ENCODE results near the gene P2RX6.
"Not testable (repeated sequence)": the region's sequence is repeated elsewhere in the genome, so short reads cannot be mapped to it uniquely, and the experiment has no call there.

The P2RX6 gene

GRCh38 chr22:21041937-21042336 is 27.0 kb downstream of the P2RX6 start:
- in situ Hi-C loops (cut with HindIII; ENCODE audit: low pct_unique_long_range_greater_than_20kb, low sequenced_read_pairs) = no loop called here
- no peak for TF ChIP-seq JUND (IDR thresholded peaks at IDR 0.05; ENCODE audit: low read depth)
- no peak for DNase-seq (ENCODE audit: low read depth in 1 of 2, low spot score in 1 of 2)

- DNase-seq (ENCODE audit: low read depth in 1 of 2, low spot score in 1 of 2) = no peak
- TF ChIP-seq JUND (IDR thresholded peaks at IDR 0.05; ENCODE audit: low read depth) = no peak
- in situ Hi-C loops (cut with HindIII; ENCODE audit: low pct_unique_long_range_greater_than_20kb, low sequenced_read_pairs) = no loop called here
Measured at GRCh38 chr22:21042978-21043859, 28.3 kb downstream of the P2RX6 start.

- no peak for DNase-seq (ENCODE audit: low read depth in 1 of 2, low spot score in 1 of 2)
- in situ Hi-C loops (cut with HindIII; ENCODE audit: low pct_unique_long_range_greater_than_20kb, low sequenced_read_pairs) = no loop called here
- TF ChIP-seq JUND (IDR thresholded peaks at IDR 0.05; ENCODE audit: low read depth) = no peak
Measured at GRCh38 chr22:21043860-21044535, 29.0 kb downstream of the P2RX6 start.

GRCh38 chr22:21044931-21045584 is 30.1 kb downstream of the P2RX6 start:
- no peak for DNase-seq (ENCODE audit: low read depth in 1 of 2, low spot score in 1 of 2)
- no peak for TF ChIP-seq JUND (IDR thresholded peaks at IDR 0.05; ENCODE audit: low read depth)
- in situ Hi-C loops (cut with HindIII; ENCODE audit: low pct_unique_long_range_greater_than_20kb, low sequenced_read_pairs) = no loop called here

- in situ Hi-C loops (cut with HindIII; ENCODE audit: low pct_unique_long_range_greater_than_20kb, low sequenced_read_pairs) = no loop called here
- TF ChIP-seq JUND (IDR thresholded peaks at IDR 0.05; ENCODE audit: low read depth) = no peak
- DNase-seq (ENCODE audit: low read depth in 1 of 2, low spot score in 1 of 2) = peak; percentile 86 to 93
Measured at GRCh38 chr22:21045585-21046294, 30.8 kb downstream of the P2RX6 start, which contains the start of gene LRRC74B. TSS of gene LRRC74B (plus strand) at chr22:21045946. CDS start at chr22:21045987, 41 bp downstream.

GRCh38 chr22:21047035-21047661 is 32.2 kb downstream of the P2RX6 start:
- in situ Hi-C loops (cut with HindIII; ENCODE audit: low pct_unique_long_range_greater_than_20kb, low sequenced_read_pairs) = no loop called here
- DNase-seq (ENCODE audit: low read depth in 1 of 2, low spot score in 1 of 2) = no peak
- TF ChIP-seq JUND (IDR thresholded peaks at IDR 0.05; ENCODE audit: low read depth) = no peak

- no peak for TF ChIP-seq JUND (IDR thresholded peaks at IDR 0.05; ENCODE audit: low read depth)
- in situ Hi-C loops (cut with HindIII; ENCODE audit: low pct_unique_long_range_greater_than_20kb, low sequenced_read_pairs) = no loop called here
- no peak for DNase-seq (ENCODE audit: low read depth in 1 of 2, low spot score in 1 of 2)
Measured at GRCh38 chr22:21047730-21048129, 32.8 kb downstream of the P2RX6 start.

GRCh38 chr22:21048448-21048847 is 33.5 kb downstream of the P2RX6 start:
- in situ Hi-C loops (cut with HindIII; ENCODE audit: low pct_unique_long_range_greater_than_20kb, low sequenced_read_pairs) = not testable (repeated sequence)

GRCh38 chr22:21048965-21049364 is 34.0 kb downstream of the P2RX6 start:
- DNase-seq (ENCODE audit: low read depth in 1 of 2, low spot score in 1 of 2); in situ Hi-C loops (cut with HindIII; ENCODE audit: low pct_unique_long_range_greater_than_20kb, low sequenced_read_pairs): not testable (repeated sequence)

More at GRCh38 chr22:21048448-21048847, 33.5 kb downstream of the P2RX6 start:
- DNase-seq (ENCODE audit: low read depth in 1 of 2, low spot score in 1 of 2) = not testable (repeated sequence)

- in situ Hi-C loops (cut with HindIII; ENCODE audit: low pct_unique_long_range_greater_than_20kb, low sequenced_read_pairs) = no loop called here
- no peak for DNase-seq (ENCODE audit: low read depth in 1 of 2, low spot score in 1 of 2)
- no peak for TF ChIP-seq JUND (IDR thresholded peaks at IDR 0.05; ENCODE audit: low read depth)
Measured at GRCh38 chr22:21051145-21051830, 36.3 kb downstream of the P2RX6 start.

GRCh38 chr22:21051831-21052400 is 37.0 kb downstream of the P2RX6 start:
- DNase-seq (ENCODE audit: low read depth in 1 of 2, low spot score in 1 of 2) = no peak
- no peak for TF ChIP-seq JUND (IDR thresholded peaks at IDR 0.05; ENCODE audit: low read depth)
- in situ Hi-C loops (cut with HindIII; ENCODE audit: low pct_unique_long_range_greater_than_20kb, low sequenced_read_pairs) = no loop called here

Measured in T47D (cell line).